H1 (cell line): ENCODE measurements around the gene TCIRG1. TPM values are rescaled to one million over a fixed set of nuclear protein-coding genes. Genes with fewer than 3 reads are reported as not detected.

Experiments
- CTCF ChIA-PET: fragments of 300-600 bp; sonication (Branson Sonifier 250); formaldehyde crosslinking; loops from one replicate; lab custom pipeline; 2021; ENCODE audit not compliant: partially characterized antibody; lab: Charles Lee
- POLR2A ChIA-PET: fragments of 300-600 bp; sonication (Branson Sonifier 250); formaldehyde crosslinking; loops from one replicate; lab custom pipeline; 2021; ENCODE audit warnings: inconsistent platforms; ENCODE audit not compliant: partially characterized antibody; lab: Charles Lee
- DNase-seq, 2 experiments: peaks; one replicate each; pipeline versions ENCODE4 v3.0.0 to v3.0.0-alpha.2; 2010 to 2022; ENCODE audit warnings: low spot score in 2 of 2, low read depth in 1 of 2, mixed read lengths in 1 of 2
- FAIRE-seq: peaks from 2 replicates; lab custom pipeline; 2011; peaks lifted over from hg19 to GRCh38; lab: Jason Lieb, UNC
- H2AFZ ChIP-seq: 2 replicates; pipeline ENCODE4 v1.8.1; 2012; ENCODE audit warnings: low read length, inconsistent platforms
- H2AK5ac ChIP-seq: 2 replicates; pipeline ENCODE4 v1.6.1; 2013; ENCODE audit warnings: low read depth, low read length
- H2BK120ac ChIP-seq: replicated peaks from 2 replicates; pipeline ENCODE3; 2013; ENCODE audit warnings: low read depth, low read length, inconsistent platforms
- H2BK12ac ChIP-seq: 2 replicates; pipeline ENCODE4 v1.6.1; 2013; ENCODE audit warnings: low read depth, low read length
- H2BK15ac ChIP-seq: 2 replicates; pipeline ENCODE4 v1.6.1; 2013; ENCODE audit warnings: low read length
- H2BK20ac ChIP-seq: 2 replicates; pipeline ENCODE4 v1.6.1; 2013; ENCODE audit warnings: low read length
- H2BK5ac ChIP-seq: 2 replicates; pipeline ENCODE4 v1.6.1; 2013; ENCODE audit warnings: low read depth, low read length
- H3K14ac ChIP-seq: 2 replicates; pipeline ENCODE4 v1.6.1; 2013; ENCODE audit warnings: inconsistent platforms; ENCODE audit not compliant: insufficient read length
- H3K18ac ChIP-seq: 2 replicates; pipeline ENCODE4 v1.6.1; 2013; ENCODE audit warnings: low read length; ENCODE audit errors: extremely low read depth
- H3K23ac ChIP-seq: 2 replicates; pipeline ENCODE4 v1.6.1; 2013; ENCODE audit warnings: inconsistent platforms; ENCODE audit not compliant: insufficient read length
- H3K23me2 ChIP-seq: 2 replicates; pipeline ENCODE4 v1.6.1; 2013; ENCODE audit warnings: low read depth, low read length
- H3K27ac ChIP-seq: 2 replicates; pipeline ENCODE4 v1.6.1; 2011; ENCODE audit warnings: low read depth, low read length, inconsistent platforms
- H3K27me3 ChIP-seq, 4 experiments: replicated peaks in 1 of 4; 1 replicate in 1 of 4; 2 replicates in 3 of 4; pipeline versions ENCODE4 v1.6.1 to v1.8.1; 2011 to 2013; ENCODE audit warnings: low read length in 3 of 4, mild to moderate bottlenecking in 3 of 4, inconsistent platforms in 2 of 4, mixed read lengths in 2 of 4, moderate library complexity in 1 of 4; ENCODE audit not compliant: control insufficient read depth in 3 of 4, insufficient read depth in 3 of 4; ENCODE audit errors: extremely low read depth in 1 of 4
- H3K36me3 ChIP-seq, 4 experiments: 2 replicates each; pipeline versions ENCODE4 v1.6.1 to v1.8.1; 2011 to 2013; ENCODE audit warnings: mild to moderate bottlenecking in 4 of 4, low read length in 3 of 4, moderate library complexity in 2 of 4, control low read depth in 1 of 4, inconsistent platforms in 1 of 4; ENCODE audit not compliant: insufficient read depth in 4 of 4, control insufficient read depth in 2 of 4
- H3K4ac ChIP-seq: replicated peaks from 2 replicates; pipeline ENCODE3; 2013; ENCODE audit warnings: low read length, low read depth, mixed read lengths, inconsistent platforms; ENCODE audit not compliant: insufficient read length
- H3K4me1 ChIP-seq, 4 experiments: replicated peaks in 1 of 4; 1 replicate in 1 of 4; 2 replicates in 3 of 4; pipeline versions ENCODE4 v1.6.1 to v1.8.1; 2011 to 2013; ENCODE audit warnings: low read length in 3 of 4, inconsistent platforms in 2 of 4, mixed read lengths in 1 of 4; ENCODE audit not compliant: insufficient read depth in 4 of 4, control insufficient read depth in 3 of 4
- H3K4me2 ChIP-seq, 2 experiments: 2 replicates each; pipeline versions ENCODE4 v1.6.1 to v1.8.1; 2011 to 2013; ENCODE audit warnings: low read depth in 2 of 2, low read length in 2 of 2, control low read depth in 1 of 2, inconsistent platforms in 1 of 2, mild to moderate bottlenecking in 1 of 2; ENCODE audit not compliant: insufficient read depth in 1 of 2
- H3K4me3 ChIP-seq, 4 experiments: fragments of 200-600, 300-600 bp in 1 of 4; sonication (generic), shearing (Covaris generic), sonication (Bioruptor Twin) in 1 of 4; 2 replicates each; pipeline versions ENCODE4 v1.5.1 to v1.8.1; 2011 to 2016; ENCODE audit warnings: low read length in 4 of 4, low read depth in 3 of 4, control low read depth in 2 of 4, inconsistent platforms in 2 of 4, mild to moderate bottlenecking in 2 of 4, mixed read lengths in 1 of 4, moderate library complexity in 1 of 4; ENCODE audit not compliant: insufficient read depth in 2 of 4; ENCODE audit errors: extremely low read depth in 1 of 4
- H3K56ac ChIP-seq: replicated peaks from 2 replicates; pipeline ENCODE3; 2013; ENCODE audit warnings: low read depth, mild to moderate bottlenecking, mixed read lengths, low read length, inconsistent platforms; ENCODE audit not compliant: insufficient read length
- H3K79me1 ChIP-seq: 2 replicates; pipeline ENCODE4 v1.6.1; 2013; ENCODE audit warnings: low read depth, low read length, control low read depth
- H3K79me2 ChIP-seq, 2 experiments: 2 replicates each; pipeline versions ENCODE4 v1.6.1 to v1.8.1; 2012 to 2013; ENCODE audit warnings: low read length in 2 of 2, mild to moderate bottlenecking in 2 of 2, inconsistent platforms in 1 of 2; ENCODE audit not compliant: insufficient read depth in 2 of 2, control insufficient read depth in 1 of 2
- H3K9ac ChIP-seq, 4 experiments: replicated peaks in 1 of 4; 1 replicate in 1 of 4; 2 replicates in 3 of 4; pipeline versions ENCODE4 v1.6.1 to v1.8.1; 2011 to 2013; ENCODE audit warnings: low read depth in 3 of 4, low read length in 3 of 4, control low read depth in 2 of 4, mild to moderate bottlenecking in 2 of 4, moderate library complexity in 2 of 4, inconsistent platforms in 1 of 4; ENCODE audit errors: extremely low read depth in 1 of 4
- H3K9me3 ChIP-seq, 2 experiments: 2 replicates each; pipeline versions ENCODE4 v1.6.1 to v1.8.1; 2012 to 2013; ENCODE audit warnings: mild to moderate bottlenecking in 2 of 2, moderate library complexity in 2 of 2, control low read depth in 1 of 2, inconsistent platforms in 1 of 2, low read depth in 1 of 2, low read length in 1 of 2, mixed read lengths in 1 of 2; ENCODE audit not compliant: insufficient read depth in 2 of 2
- H4K20me1 ChIP-seq, 2 experiments: replicated peaks in 1 of 2; 2 replicates each; pipeline versions ENCODE3 to v1.8.1; 2011 to 2013; ENCODE audit warnings: inconsistent platforms in 2 of 2, low read length in 2 of 2, mild to moderate bottlenecking in 1 of 2; ENCODE audit not compliant: insufficient read depth in 2 of 2, control insufficient read depth in 1 of 2
- H4K5ac ChIP-seq: 2 replicates; pipeline ENCODE4 v1.6.1; 2013; ENCODE audit warnings: low read length, low read depth, mixed read lengths, inconsistent platforms; ENCODE audit not compliant: insufficient read length
- H4K8ac ChIP-seq: 2 replicates; pipeline ENCODE4 v1.8.0; 2013; ENCODE audit warnings: mild to moderate bottlenecking, moderate library complexity, low read length, inconsistent platforms; ENCODE audit not compliant: insufficient read depth; ENCODE audit errors: extremely low read depth
- H4K91ac ChIP-seq: replicated peaks from 2 replicates; pipeline ENCODE3; 2013; ENCODE audit warnings: low read length, mixed read lengths, inconsistent platforms; ENCODE audit not compliant: insufficient read length
- CBX5 ChIP-seq: fragments of 300-800, 300-1000 bp; sonication (generic); IDR thresholded peaks from 2 replicates; pipeline ENCODE4 v1.7.1; 2016; ENCODE audit warnings: antibody characterized with exemption, low read length, low read depth
- HDAC2 ChIP-seq, 2 experiments: fragments of 300-600 bp in 1 of 2; sonication (generic) in 1 of 2; IDR thresholded peaks; 2 replicates each; pipeline ENCODE4 v1.6.1; 2011 to 2012; ENCODE audit warnings: low read depth in 2 of 2, low read length in 2 of 2, mild to moderate bottlenecking in 2 of 2, moderate library complexity in 2 of 2, borderline replicate concordance in 1 of 2, inconsistent platforms in 1 of 2
- KDM4A ChIP-seq: IDR thresholded peaks from one replicate; pipeline ENCODE4 v1.7.1; 2012; ENCODE audit warnings: low read depth, mild to moderate bottlenecking, moderate library complexity, low read length, inconsistent platforms; ENCODE audit not compliant: severe bottlenecking
- SAP30 ChIP-seq: fragments of 300-600 bp; sonication (generic); IDR thresholded peaks from 2 replicates; pipeline ENCODE4 v1.7.1; 2012; ENCODE audit warnings: low read length, moderate library complexity, mild to moderate bottlenecking, inconsistent platforms; ENCODE audit not compliant: insufficient read depth, insufficient replicate concordance
- TAF1 ChIP-seq: IDR thresholded peaks from 2 replicates; pipeline ENCODE4 v1.6.1; 2011; ENCODE audit warnings: mild to moderate bottlenecking, low read depth, low read length
- WGBS, 2 experiments: shearing (Covaris generic) in 1 of 2; methylation state at CpG; one replicate each; pipeline versions ENCODE4 v1.1.6 to v1.1.7; 2013 to 2015; ENCODE audit warnings: low lambda C conversion rate in 2 of 2, mixed read lengths in 2 of 2, inconsistent platforms in 1 of 2, low coverage in 1 of 2, missing lambda C conversion rate in 1 of 2; ENCODE audit not compliant: insufficient replicate concordance in 2 of 2, insufficient coverage in 1 of 2, insufficient read length in 1 of 2; ENCODE audit errors: extremely low coverage in 1 of 2, missing lambda C conversion rate in 1 of 2; 5-methylcytosine and 5-hydroxymethylcytosine counted together
- polyA plus RNA-seq, 7 experiments: library from polyadenylated mRNA; depleted of rRNA in 3 of 7; stranded (reverse) in 5 of 7; unstranded in 2 of 7; fragments of >200 nt in 5 of 7; fragments of 200-250 nt in 2 of 7; gene quantifications; 1 replicate in 5 of 7; 2 replicates in 1 of 7; 4 replicates in 1 of 7; pipeline versions ENCODE4 v1.2.1 to v1.2.3, GENCODE V29; 2011 to 2013; ENCODE audit warnings: missing spikeins in 2 of 7, mixed read lengths in 2 of 7
- total RNA-seq: library from RNA; stranded (reverse); fragmentation: NEBNext Ultra II Directional; extraction: Animal tissue kit (Norgen Biotek cat#: 25700); gene quantifications from 2 replicates; pipeline ENCODE4 v1.2.1, GENCODE V29; 2021

TCIRG1 gene
- total and polyA plus RNA-seq, 2 of the 8 experiments (the other 6 are each of a cell fraction or from before 2014, with no cell fraction given): 25.3 to 39.6 TPM

- Histone ChIP-seq H3K27me3 (peaks cover 0 to 5% (median under 1%) of the 10 kb centered on the region in 4 experiments; a peak in 2 of 7 replicates), H3K4me2 (peak overlapping the region; percentile 39 to 78)
Observed at GRCh38 chr11:68002938-68003845, 35.6 kb upstream of the TCIRG1 start.

More at GRCh38 chr11:68002938-68003845, 35.6 kb upstream of the TCIRG1 start:
- H3K27ac ChIP-seq: no peak overlapping the region
- 14% methylated on average over 58 of the region's 86 CpGs; no CpG with 5 or more reads in 1 of the 2 experiments for WGBS, 2 experiments
- H3K14ac ChIP-seq: no peak overlapping the region
- no peak overlapping the region for H2AK5ac ChIP-seq
- H2AFZ ChIP-seq: no peak overlapping the region
- no peak overlapping the region for H3K23ac ChIP-seq
- no peak overlapping the region for H2BK120ac ChIP-seq
- no peaks in the 10 kb centered on the region for H3K36me3 ChIP-seq
- H3K18ac ChIP-seq: no peak overlapping the region
- ChIA-PET CTCF (interaction anchor here (1.7 to 3.4 kb wide), 2 partner anchors 9 to 18 kb away, joined by 10 to 19 read pairs; no protein-coding TSS in a partner anchor), POLR2A (interaction anchor here (1.0 to 1.8 kb wide), 2 partner anchors 36 to 48 kb away, joined by 3 to 6 read pairs; partner anchors contain the start of gene TCIRG1)
- H2BK12ac ChIP-seq: no peak overlapping the region
- H4K5ac ChIP-seq: no peak overlapping the region
- no peaks in the 10 kb centered on the region for H3K79me1 ChIP-seq
- H2BK20ac ChIP-seq: no peak overlapping the region
- DNase-seq: peak in 1 of 2 experiments; percentile 74
- H3K79me2 ChIP-seq: no peaks in the 10 kb centered on the region
- no peaks in the 10 kb centered on the region for H3K9me3 ChIP-seq
- TF ChIP-seq HDAC2 (IDR thresholded peaks at IDR 0.05; ENCODE audit: borderline replicate concordance in 1 of 2, low read depth in 2 of 2, low read length in 2 of 2) (0 out of 4 replicates have a peak, but pooled peaks of 1 of the 2 experiments have one; percentile 26), CBX5 (no peak), SAP30 (no peak), TAF1 (0 out of 2 replicates have a peak, but pooled peaks have one; percentile 4), KDM4A (peak; percentile 92)
- H3K4me1 ChIP-seq: peaks cover 0 to 12% (median 4%) of the 10 kb centered on the region in 4 experiments; a peak in 5 of 7 replicates
- no peak overlapping the region for H3K4ac ChIP-seq
- H3K9ac ChIP-seq: peak overlapping the region in 2 of 4 experiments; percentile 31 to 55; a peak in 2 of 7 replicates
- H4K8ac ChIP-seq: no peak overlapping the region
- peak overlapping the region; percentile 39 to 76 (median 44) for H3K4me3 ChIP-seq
- H4K91ac ChIP-seq: peak overlapping the region; percentile 68
- no peak for FAIRE-seq
- H3K23me2 ChIP-seq: peaks cover 12% of the 10 kb centered on the region
- no peak overlapping the region for H2BK15ac ChIP-seq
- no peak overlapping the region for H3K56ac ChIP-seq
- peaks cover 0 to 2% of the 10 kb centered on the region in 2 experiments for H4K20me1 ChIP-seq
- H2BK5ac ChIP-seq: no peak overlapping the region
